K562 (cell line): ENCODE results near the gene UNC13A. TPM values are rescaled to one million over a fixed set of nuclear protein-coding genes. Genes with fewer than 3 reads are reported as not detected.

Source experiments
- ATAC-seq: fragments of 200-7000 bp; cut with Tn5 transposase; 3 replicates; pipeline ENCODE4 v1.9.1; 2020; ENCODE audit warnings: moderate library complexity
- BruUV-seq: library from RNA; stranded (reverse); fragments of 400-500 nt; replicated peaks from 2 replicates; lab custom pipeline; 2021; lab: Mats Ljungman, UMichigan
- CTCF ChIA-PET: fragments of 300-600 bp; formaldehyde crosslinking; extraction: SDS; loops from one replicate; lab custom pipeline; 2021; ENCODE audit warnings: low intra/inter-chr PET ratio; lab: Yijun Ruan, JAX
- POLR2A ChIA-PET: fragments of 300-600, 350-650 bp; sonication (Branson Sonifier 250); formaldehyde crosslinking; extraction: SDS; loops from one replicate; lab custom pipeline; 2021; ENCODE audit warnings: antibody characterized with exemption, inconsistent platforms; lab: Yijun Ruan, JAX
- DNase-seq, 4 experiments: peaks; one replicate each; pipeline versions ENCODE4 v3.0.0 to v3.0.0-alpha.2; 2011 to 2018; ENCODE audit warnings: low spot score in 3 of 4, mixed read lengths in 3 of 4; ENCODE audit errors: extremely low read depth in 1 of 4
- FAIRE-seq: peaks from 2 replicates; lab custom pipeline; 2011; peaks lifted over from hg19 to GRCh38; lab: Jason Lieb, UNC
- H2AFZ ChIP-seq: 2 replicates; pipeline ENCODE4 v1.6.0; 2011; ENCODE audit warnings: low read depth, low read length, control low read depth, inconsistent platforms
- H3K27ac ChIP-seq: fragments of 200-600 bp; 3 replicates; pipeline ENCODE4 v1.8.0; 2011; ENCODE audit warnings: low read depth, mild to moderate bottlenecking, control low read depth, inconsistent platforms, low read length, moderate library complexity, mixed read lengths; ENCODE audit errors: extremely low read depth
- H3K27me3 ChIP-seq, 2 experiments: fragments of 300-600 bp in 1 of 2; 2 replicates in 1 of 2; 3 replicates in 1 of 2; pipeline versions ENCODE4 v1.6.0 to v1.8.0; 2011; ENCODE audit warnings: inconsistent platforms in 2 of 2, low read length in 2 of 2, mild to moderate bottlenecking in 1 of 2, mixed read lengths in 1 of 2, moderate library complexity in 1 of 2; ENCODE audit not compliant: control insufficient read depth in 2 of 2, insufficient read depth in 2 of 2
- H3K36me3 ChIP-seq: fragments of 300-600 bp; 3 replicates; pipeline ENCODE4 v1.8.0; 2011; ENCODE audit warnings: mild to moderate bottlenecking, low read length, inconsistent platforms; ENCODE audit not compliant: control insufficient read depth, insufficient read depth
- H3K4me1 ChIP-seq, 2 experiments: fragments of 200-600 bp in 1 of 2; replicated peaks in 1 of 2; 2 replicates in 1 of 2; 3 replicates in 1 of 2; pipeline versions ENCODE4 v1.5.1 to v1.8.0; 2011; ENCODE audit warnings: inconsistent platforms in 2 of 2, low read length in 2 of 2, mild to moderate bottlenecking in 1 of 2, mixed read lengths in 1 of 2, moderate library complexity in 1 of 2; ENCODE audit not compliant: control insufficient read depth in 2 of 2, insufficient read depth in 2 of 2
- H3K4me2 ChIP-seq: 2 replicates; pipeline ENCODE4 v1.6.1; 2011; ENCODE audit warnings: low read length, control low read depth, inconsistent platforms, mixed read lengths; ENCODE audit not compliant: insufficient read depth
- H3K4me3 ChIP-seq: fragments of 200-600 bp; sonication (generic), shearing (Covaris generic); 2 replicates; pipeline ENCODE4 v1.5.1; 2016; ENCODE audit warnings: control low read depth, inconsistent platforms
- H3K79me2 ChIP-seq: fragments of 200-600 bp; 3 replicates; pipeline ENCODE4 v1.8.0; 2011; ENCODE audit warnings: low read length, inconsistent platforms; ENCODE audit not compliant: control insufficient read depth, insufficient read depth
- H3K9ac ChIP-seq, 2 experiments: 2 replicates each; pipeline versions ENCODE4 v1.6.0 to v1.6.1; 2011; ENCODE audit warnings: low read depth in 2 of 2, low read length in 2 of 2, control low read depth in 1 of 2, inconsistent platforms in 1 of 2, mild to moderate bottlenecking in 1 of 2, mixed read lengths in 1 of 2; ENCODE audit not compliant: insufficient read depth in 1 of 2
- H3K9me1 ChIP-seq: one replicate; pipeline ENCODE4 v1.6.0; 2011; ENCODE audit warnings: inconsistent platforms, mild to moderate bottlenecking, low read length, moderate library complexity; ENCODE audit not compliant: control insufficient read depth, insufficient read depth
- H3K9me3 ChIP-seq: replicated peaks from 2 replicates; pipeline ENCODE4 v1.5.1; 2011; ENCODE audit warnings: low read depth, low read length, inconsistent platforms; ENCODE audit not compliant: control insufficient read depth, insufficient read depth
- H4K20me1 ChIP-seq: replicated peaks from 2 replicates; pipeline ENCODE4 v1.6.1; 2011; ENCODE audit warnings: low read length, inconsistent platforms, mixed read lengths; ENCODE audit not compliant: control insufficient read depth, insufficient read depth
- CBX1 ChIP-seq: sonication (generic); IDR thresholded peaks from 2 replicates; pipeline ENCODE4 v1.6.1; 2016; ENCODE audit warnings: antibody characterized with exemption, low read depth, mild to moderate bottlenecking
- CHD1 ChIP-seq: fragments of 200-600 bp; sonication (generic); IDR thresholded peaks from one replicate; pipeline ENCODE4 v1.6.1; 2012; ENCODE audit warnings: mild to moderate bottlenecking, moderate library complexity, low read length, inconsistent platforms
- CSDE1 ChIP-seq, 2 experiments: fragments of 450-650 bp; IDR thresholded peaks; 2 replicates each; pipeline ENCODE4 v1.6.1; 2016; ENCODE audit warnings: mild to moderate bottlenecking in 1 of 2
- EP300 ChIP-seq: IDR thresholded peaks from 2 replicates; pipeline ENCODE4 v1.6.1; 2012; ENCODE audit warnings: low read length, improper control_type of control experiment
- ESRRB ChIP-seq: fragments of 250-450 bp; sonication (Bioruptor Pico); IDR thresholded peaks from 2 replicates; pipeline ENCODE4 v1.5.0; 2020; ENCODE audit warnings: mild to moderate bottlenecking, moderate library complexity, borderline replicate concordance
- FIP1L1 ChIP-seq: fragments of 200-400 bp; formaldehyde crosslinking; IDR thresholded peaks from 2 replicates; pipeline ENCODE4 v1.6.1; 2018; ENCODE audit warnings: mild to moderate bottlenecking, low read depth, low read length; ENCODE audit not compliant: poor library complexity, severe bottlenecking
- GTF2E2 ChIP-seq: fragments of 200-800 bp; sonication (Bioruptor generic); IDR thresholded peaks from 2 replicates; pipeline ENCODE4 v1.6.1; 2016; ENCODE audit warnings: missing genetic modification characterization, missing compliant biosample characterization
- NR2C2 ChIP-seq, 2 experiments: fragments of 200-800 bp in 1 of 2; sonication (Bioruptor generic) in 1 of 2; sonication (generic) in 1 of 2; formaldehyde crosslinking in 1 of 2; IDR thresholded peaks; 2 replicates each; pipeline versions ENCODE4 v1.6.1 to v1.8.0; 2016 to 2022; ENCODE audit warnings: mild to moderate bottlenecking in 1 of 2, missing compliant biosample characterization in 1 of 2, missing genetic modification characterization in 1 of 2, missing genetic modification reagents in 1 of 2
- PHF20 ChIP-seq: fragments of 450-650 bp; IDR thresholded peaks from 2 replicates; pipeline ENCODE4 v1.6.1; 2018; ENCODE audit not compliant: partially characterized antibody
- RBFOX2 ChIP-seq: fragments of 200-400 bp; formaldehyde crosslinking; IDR thresholded peaks from 2 replicates; pipeline ENCODE4 v1.6.1; 2017; ENCODE audit warnings: low read depth, mild to moderate bottlenecking, low read length, moderate library complexity
- RFX5 ChIP-seq: IDR thresholded peaks from 2 replicates; pipeline ENCODE4 v1.6.1; 2011; ENCODE audit warnings: low read depth, mild to moderate bottlenecking, improper control_type of control experiment, low read length
- RFX7 ChIP-seq: fragments of 250-450 bp; sonication (Bioruptor Pico); IDR thresholded peaks from 2 replicates; pipeline ENCODE4 v1.5.1; 2021; ENCODE audit warnings: mild to moderate bottlenecking
- SMARCE1 ChIP-seq: fragments of 450-650 bp; IDR thresholded peaks from 2 replicates; pipeline ENCODE4 v1.7.1; 2016; ENCODE audit warnings: mild to moderate bottlenecking
- ZNF551 ChIP-seq: fragments of 250-450 bp; sonication (Bioruptor Pico); IDR thresholded peaks from 2 replicates; pipeline ENCODE4 v1.5.0; 2021; ENCODE audit warnings: mild to moderate bottlenecking, moderate library complexity
- ZNF75A ChIP-seq: fragments of 450-650 bp; formaldehyde crosslinking; IDR thresholded peaks from 2 replicates; pipeline ENCODE4 v1.4.0; 2020; ENCODE audit warnings: mild to moderate bottlenecking
- WGBS: fragments of 100-300 bp; shearing (Covaris generic); methylation state at CpG from one replicate; pipeline ENCODE4 v1.1.6; 2016; ENCODE audit warnings: low coverage, mixed read lengths; ENCODE audit not compliant: insufficient coverage; ENCODE audit errors: missing lambda C conversion rate; 5-methylcytosine and 5-hydroxymethylcytosine counted together
- in situ Hi-C: fragments of 300-500 bp; cut with MboI; formaldehyde crosslinking; loops from 4 replicates; pipeline ENCODE4 v1.15.0; 2018; ENCODE audit warnings: inconsistent platforms, mixed read lengths
- intact Hi-C: fragments of 100-400 bp; cut with micrococcal nuclease; formaldehyde crosslinking; loops from 2 replicates; pipeline ENCODE4 v1.14.2; 2022
- polyA plus RNA-seq, 8 experiments: library from polyadenylated mRNA; depleted of rRNA in 4 of 8; stranded (reverse) in 5 of 8; unstranded in 3 of 8; fragments of >200 nt; fragmentation: Nextera tagmentation in 2 of 8; fragmentation: Illumina TruSeq in 1 of 8; extraction: Ambion mirVana in 2 of 8; extraction: Trizol in 1 of 8; gene quantifications; 2 replicates each; pipeline versions ENCODE4 v1.2.1 to v1.2.3, GENCODE V29; 2011 to 2014; ENCODE audit warnings: inconsistent platforms in 1 of 8, missing spikeins in 1 of 8
- total RNA-seq, 7 experiments: library from RNA; depleted of rRNA in 6 of 7; stranded (reverse); fragments of >200 nt in 6 of 7; fragmentation: Illumina TruSeq in 2 of 7; extraction: Trizol in 2 of 7; gene quantifications; 2 replicates each; pipeline versions ENCODE4 v1.2.1 to v1.2.3, GENCODE V29; 2011 to 2021; ENCODE audit warnings: low replicate concordance in 1 of 7
- TF ChIP-seq, protein P1 (sequence below): fragments of 450-650 bp; IDR thresholded peaks from 2 replicates; pipeline ENCODE4 v1.6.1; 2016; ENCODE audit warnings: low read depth, mild to moderate bottlenecking, moderate library complexity
- TF ChIP-seq, protein P2 (sequence below): fragments of 250-450 bp; sonication (Bioruptor Pico); IDR thresholded peaks from 2 replicates; pipeline ENCODE4 v1.8.0; 2021; ENCODE audit warnings: moderate library complexity, mild to moderate bottlenecking, inconsistent platforms
- TF ChIP-seq, protein P3 (sequence below): fragments of 250-450 bp; sonication (Bioruptor Pico); IDR thresholded peaks from 2 replicates; pipeline ENCODE4 v1.8.0; 2022; ENCODE audit warnings: moderate library complexity, mild to moderate bottlenecking, inconsistent platforms
- TF ChIP-seq, protein P4 (sequence below): conservative IDR thresholded peaks from 2 replicates; pipeline ENCODE4 v1.6.1; 2011; ENCODE audit warnings: low read depth, mild to moderate bottlenecking, low read length; ENCODE audit not compliant: control insufficient read depth

UNC13A gene
- total and polyA plus RNA-seq, 9 of the 15 experiments (the other 6 are each of a cell fraction or from before 2014, with no cell fraction given), result 0.03 to 1.0 (median 0.25) TPM

DNA sequence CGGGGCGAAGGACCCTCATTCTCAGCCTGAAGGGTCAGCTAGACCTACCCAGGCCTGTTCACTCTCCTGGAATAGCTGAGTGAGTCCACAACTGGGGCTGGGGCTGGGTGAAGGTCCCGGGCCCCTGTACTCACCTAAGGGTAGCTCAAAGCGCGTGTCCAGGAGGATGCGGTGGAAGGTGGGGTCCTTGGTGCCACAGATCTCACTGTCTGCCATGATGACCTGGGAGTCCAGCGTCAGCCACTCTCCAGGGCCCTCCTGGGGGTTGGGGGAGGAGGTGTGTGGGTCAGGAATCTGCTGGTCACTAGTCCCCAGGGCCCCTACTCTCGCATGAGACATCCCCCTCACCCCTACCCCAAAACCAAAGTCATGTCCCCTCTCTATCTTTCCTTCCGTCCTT is 18.7 kb downstream of the UNC13A start:
- H3K9me1 ChIP-seq, result no peaks in the 10 kb centered on the region
- H3K4me3 ChIP-seq, result no peak overlapping the region
- peaks cover 9% of the 10 kb centered on the region for H4K20me1 ChIP-seq
- no peaks in the 10 kb centered on the region for H3K36me3 ChIP-seq
- ChIA-PET CTCF (no interaction called here), POLR2A (interaction anchor here (0.6 to 1.1 kb wide), 2 partner anchors 10 to 200 kb away, joined by 3 read pairs; no protein-coding TSS in a partner anchor)
- WGBS, result 7% methylated on average over 7 of the region's 9 CpGs
- TF ChIP-seq RFX5 (no peak), FIP1L1 (no peak), RFX7 (no peak), ZNF75A (CRISPR knock-in tag) (no peak), ZNF551 (CRISPR knock-in tag) (no peak), CBX1 (no peak), CSDE1 (IDR thresholded peaks at IDR 0.05) (no peak), PHF20 (no peak), SMARCE1 (no peak), GTF2E2 (tag) (no peak), RBFOX2 (no peak), ESRRB (CRISPR knock-in tag) (no peak), NR2C2 (CRISPR knock-in tag; IDR thresholded peaks at IDR 0.05) (no peak), NR2C2 (tag; IDR thresholded peaks at IDR 0.05) (no peak), CHD1 (no peak), EP300 (no peak)
- TF ChIP-seq, protein P1, sequence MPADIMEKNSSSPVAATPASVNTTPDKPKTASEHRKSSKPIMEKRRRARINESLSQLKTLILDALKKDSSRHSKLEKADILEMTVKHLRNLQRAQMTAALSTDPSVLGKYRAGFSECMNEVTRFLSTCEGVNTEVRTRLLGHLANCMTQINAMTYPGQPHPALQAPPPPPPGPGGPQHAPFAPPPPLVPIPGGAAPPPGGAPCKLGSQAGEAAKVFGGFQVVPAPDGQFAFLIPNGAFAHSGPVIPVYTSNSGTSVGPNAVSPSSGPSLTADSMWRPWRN, result no peak
- TF ChIP-seq, protein P2, sequence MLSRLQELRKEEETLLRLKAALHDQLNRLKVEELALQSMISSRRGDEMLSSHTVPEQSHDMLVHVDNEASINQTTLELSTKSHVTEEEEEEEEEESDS (CRISPR knock-in tag), result no peak
- TF ChIP-seq, protein P3, sequence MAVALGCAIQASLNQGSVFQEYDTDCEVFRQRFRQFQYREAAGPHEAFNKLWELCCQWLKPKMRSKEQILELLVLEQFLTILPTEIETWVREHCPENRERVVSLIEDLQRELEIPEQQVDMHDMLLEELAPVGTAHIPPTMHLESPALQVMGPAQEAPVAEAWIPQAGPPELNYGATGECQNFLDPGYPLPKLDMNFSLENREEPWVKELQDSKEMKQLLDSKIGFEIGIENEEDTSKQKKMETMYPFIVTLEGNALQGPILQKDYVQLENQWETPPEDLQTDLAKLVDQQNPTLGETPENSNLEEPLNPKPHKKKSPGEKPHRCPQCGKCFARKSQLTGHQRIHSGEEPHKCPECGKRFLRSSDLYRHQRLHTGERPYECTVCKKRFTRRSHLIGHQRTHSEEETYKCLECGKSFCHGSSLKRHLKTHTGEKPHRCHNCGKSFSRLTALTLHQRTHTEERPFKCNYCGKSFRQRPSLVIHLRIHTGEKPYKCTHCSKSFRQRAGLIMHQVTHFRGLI, result no peak
- TF ChIP-seq, protein P4, sequence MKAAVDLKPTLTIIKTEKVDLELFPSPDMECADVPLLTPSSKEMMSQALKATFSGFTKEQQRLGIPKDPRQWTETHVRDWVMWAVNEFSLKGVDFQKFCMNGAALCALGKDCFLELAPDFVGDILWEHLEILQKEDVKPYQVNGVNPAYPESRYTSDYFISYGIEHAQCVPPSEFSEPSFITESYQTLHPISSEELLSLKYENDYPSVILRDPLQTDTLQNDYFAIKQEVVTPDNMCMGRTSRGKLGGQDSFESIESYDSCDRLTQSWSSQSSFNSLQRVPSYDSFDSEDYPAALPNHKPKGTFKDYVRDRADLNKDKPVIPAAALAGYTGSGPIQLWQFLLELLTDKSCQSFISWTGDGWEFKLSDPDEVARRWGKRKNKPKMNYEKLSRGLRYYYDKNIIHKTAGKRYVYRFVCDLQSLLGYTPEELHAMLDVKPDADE, result no peak
- peaks cover 0 to 2% of the 10 kb centered on the region in 2 experiments; a peak in 1 of 5 replicates for H3K4me1 ChIP-seq
- H3K27me3 ChIP-seq, result peaks cover 0 to 6% of the 10 kb centered on the region in 2 experiments; a peak in 3 of 5 replicates
- FAIRE-seq (no peak), ATAC-seq (no peak), DNase-seq (no peak)
- H3K9ac ChIP-seq, result no peak overlapping the region
- H3K9me3 ChIP-seq, result peaks cover 6% of the 10 kb centered on the region
- H3K4me2 ChIP-seq, result no peak overlapping the region
- no TSS peak for BruUV-seq
- H3K27ac ChIP-seq, result no peak overlapping the region
- in situ Hi-C loops, result no loop called here
- intact Hi-C loops, result no loop called here
- H2AFZ ChIP-seq, result no peak overlapping the region
- H3K79me2 ChIP-seq, result no peaks in the 10 kb centered on the region
